Skeletal muscle satellite cell (primary cell): ENCODE measurements around the gene DACT2.

ENCODE experiments used
- H3K27me3 ChIP-seq: 2 replicates; pipeline ENCODE4 v1.7.0; 2013; ENCODE audit warnings: low read length; ENCODE audit not compliant: control insufficient read depth, insufficient read depth
- H3K36me3 ChIP-seq: 2 replicates; pipeline ENCODE4 v1.7.0; 2013; ENCODE audit warnings: mild to moderate bottlenecking, control low read depth, low read length; ENCODE audit not compliant: insufficient read depth
- H3K4me1 ChIP-seq: 2 replicates; pipeline ENCODE4 v1.7.0; 2013; ENCODE audit warnings: low read length; ENCODE audit not compliant: control insufficient read depth, insufficient read depth
- H3K4me2 ChIP-seq: 2 replicates; pipeline ENCODE4 v1.7.0; 2013; ENCODE audit warnings: mild to moderate bottlenecking, low read length
- H3K4me3 ChIP-seq: 2 replicates; pipeline ENCODE4 v1.7.0; 2013; ENCODE audit warnings: low read length
- H3K9ac ChIP-seq: 2 replicates; pipeline ENCODE4 v1.7.0; 2013; ENCODE audit warnings: mild to moderate bottlenecking, low read depth, low read length, moderate library complexity
- H3K9me3 ChIP-seq: replicated peaks from 2 replicates; pipeline ENCODE4 v1.7.0; 2013; ENCODE audit warnings: mild to moderate bottlenecking, control low read depth, low read length

Gene DACT2

DNA sequence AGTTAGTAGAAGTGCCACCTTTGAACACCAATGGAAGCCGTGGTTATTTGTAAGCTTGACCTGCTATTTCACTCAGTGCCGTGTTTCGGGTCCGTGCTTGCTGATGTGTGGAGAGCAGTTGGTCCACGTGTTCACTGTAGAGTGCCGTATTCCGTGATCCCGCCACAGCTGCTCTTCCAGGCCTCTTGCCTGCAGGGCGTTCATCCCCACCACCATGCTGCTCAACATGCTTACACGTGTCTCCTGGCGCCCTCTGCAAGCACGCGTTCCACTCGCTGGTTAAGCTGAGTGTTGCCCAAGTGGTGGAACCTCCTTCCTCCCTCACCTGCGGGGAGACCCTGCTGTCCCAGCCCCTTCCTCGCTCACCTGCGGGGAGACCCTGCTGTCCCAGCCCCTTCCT lies 28.0 kb upstream of the DACT2 start:
- no peak overlapping the region for H3K9ac ChIP-seq
- no peak overlapping the region for H3K4me3 ChIP-seq
- H3K9me3 ChIP-seq = peaks cover 13% of the 10 kb centered on the region
- H3K4me2 ChIP-seq = no peak overlapping the region
- H3K27me3 ChIP-seq = no peaks in the 10 kb centered on the region
- H3K36me3 ChIP-seq = no peaks in the 10 kb centered on the region
- H3K4me1 ChIP-seq = no peaks in the 10 kb centered on the region

DNA sequence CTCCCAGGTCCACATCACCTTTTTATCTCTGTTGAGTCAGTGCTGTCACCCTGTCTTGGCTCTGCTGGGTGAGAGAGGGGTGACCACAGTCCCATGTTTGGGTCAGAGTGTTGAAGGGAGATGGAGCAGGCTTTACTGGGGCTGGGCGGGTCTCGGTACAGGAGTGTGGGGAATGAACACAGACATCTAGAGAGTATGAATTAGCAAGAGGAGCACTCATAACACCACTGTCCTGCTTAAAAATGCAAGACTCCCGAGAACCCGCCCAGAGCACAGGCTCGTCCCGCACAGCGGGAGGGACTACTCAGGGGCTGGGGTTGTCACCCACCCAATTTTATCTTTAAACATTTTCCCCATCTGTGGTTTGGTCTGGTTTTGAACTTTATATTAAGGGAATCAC lies 27.5 kb upstream of the DACT2 start:
- H3K27me3 ChIP-seq = no peaks in the 10 kb centered on the region
- H3K9me3 ChIP-seq = peaks cover 13% of the 10 kb centered on the region
- no peak overlapping the region for H3K4me2 ChIP-seq
- no peaks in the 10 kb centered on the region for H3K4me1 ChIP-seq
- no peak overlapping the region for H3K4me3 ChIP-seq
- H3K36me3 ChIP-seq = no peaks in the 10 kb centered on the region
- H3K9ac ChIP-seq = no peak overlapping the region

DNA sequence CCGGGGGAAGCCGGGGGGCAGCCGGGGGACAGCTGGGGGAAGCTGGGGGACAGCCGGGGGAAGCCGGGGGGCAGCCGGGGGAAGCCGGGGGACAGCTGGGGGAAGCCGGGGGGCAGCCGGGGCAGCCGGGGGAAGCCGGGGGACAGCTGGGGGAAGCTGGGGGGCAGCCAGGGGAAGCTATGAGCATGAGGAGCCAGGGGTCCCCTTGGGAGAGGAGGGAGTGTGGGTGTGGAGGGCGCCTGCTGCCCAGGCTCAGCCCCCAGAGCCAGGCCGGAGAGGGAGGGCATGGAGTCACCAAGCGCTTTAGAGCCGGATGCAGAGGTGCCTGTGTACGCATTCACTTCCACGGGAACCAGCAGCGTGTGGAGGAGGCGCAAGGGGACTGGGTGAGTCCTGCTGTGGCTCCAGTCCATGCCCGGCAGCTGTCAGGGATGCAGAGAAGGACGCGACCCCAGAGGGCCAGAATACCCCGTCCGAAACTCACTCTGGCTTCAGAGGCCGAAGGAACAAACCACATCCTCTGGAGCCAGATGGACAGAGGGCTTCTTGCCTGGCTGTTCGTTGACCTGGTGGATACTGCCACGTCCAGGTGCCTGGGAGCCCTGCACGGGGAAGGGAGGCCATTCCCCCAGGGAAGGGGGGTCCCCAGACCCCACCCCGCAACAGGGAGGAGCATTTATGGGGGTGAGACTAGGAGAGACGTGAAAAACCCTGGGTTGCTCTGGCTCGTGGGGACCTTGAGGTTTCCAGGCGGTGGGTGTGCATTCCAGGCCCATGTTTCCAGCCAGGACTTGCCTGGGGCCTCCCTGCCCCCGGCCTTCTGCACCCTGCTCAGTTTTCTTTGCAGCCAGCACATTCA lies 26.5 kb upstream of the DACT2 start:
- Histone ChIP-seq H3K4me1 (no peaks in the 10 kb centered on the region), H3K36me3 (no peaks in the 10 kb centered on the region), H3K9me3 (peaks cover 13% of the 10 kb centered on the region), H3K4me3 (no peak overlapping the region), H3K9ac (no peak overlapping the region), H3K4me2 (no peak overlapping the region), H3K27me3 (no peaks in the 10 kb centered on the region)

DNA sequence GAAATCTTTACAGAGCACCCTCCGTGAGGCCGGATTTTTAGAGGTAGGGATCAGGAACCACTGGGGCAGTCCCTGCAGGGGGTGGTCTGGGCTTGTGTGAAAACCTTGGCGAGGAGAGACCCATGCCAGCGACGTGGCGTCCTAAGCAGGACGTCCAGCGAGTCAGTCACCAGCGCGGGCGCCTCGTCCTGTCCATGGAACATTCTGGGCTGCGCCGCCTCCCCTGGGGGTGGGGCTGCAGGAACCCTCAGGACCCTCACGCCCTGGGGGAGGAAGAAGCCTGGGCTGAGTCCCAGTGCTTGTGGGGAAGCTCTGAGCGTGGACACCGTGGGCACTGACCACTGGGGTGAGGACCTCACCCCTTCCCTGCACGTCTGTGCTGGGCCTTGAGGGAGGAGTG lies 25.7 kb upstream of the DACT2 start:
- H3K9ac ChIP-seq = no peak overlapping the region
- H3K4me2 ChIP-seq = no peak overlapping the region
- H3K36me3 ChIP-seq = no peaks in the 10 kb centered on the region
- no peak overlapping the region for H3K4me3 ChIP-seq
- peaks cover 13% of the 10 kb centered on the region for H3K9me3 ChIP-seq
- H3K27me3 ChIP-seq = no peaks in the 10 kb centered on the region
- H3K4me1 ChIP-seq = no peaks in the 10 kb centered on the region

DNA sequence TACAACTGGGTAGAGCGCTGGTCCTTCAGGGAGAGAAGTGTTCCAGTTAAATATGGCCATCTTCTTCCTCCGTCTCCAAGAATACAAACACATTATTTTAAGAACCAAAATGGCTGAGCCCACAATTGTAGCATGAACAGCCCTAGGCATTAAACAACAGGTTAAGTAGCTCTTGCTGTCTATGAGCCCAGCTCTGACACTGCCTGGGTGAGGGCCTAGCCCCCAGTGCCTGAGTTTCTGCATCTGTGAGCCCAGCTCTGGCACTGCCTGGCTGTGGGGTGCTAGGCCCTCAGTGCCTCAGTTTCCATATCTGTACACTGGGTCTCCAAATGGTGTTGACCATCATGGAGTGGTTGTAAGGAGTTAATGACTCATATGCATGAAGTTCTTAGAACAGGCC lies 24.8 kb upstream of the DACT2 start:
- H3K36me3 ChIP-seq = no peaks in the 10 kb centered on the region

DNA sequence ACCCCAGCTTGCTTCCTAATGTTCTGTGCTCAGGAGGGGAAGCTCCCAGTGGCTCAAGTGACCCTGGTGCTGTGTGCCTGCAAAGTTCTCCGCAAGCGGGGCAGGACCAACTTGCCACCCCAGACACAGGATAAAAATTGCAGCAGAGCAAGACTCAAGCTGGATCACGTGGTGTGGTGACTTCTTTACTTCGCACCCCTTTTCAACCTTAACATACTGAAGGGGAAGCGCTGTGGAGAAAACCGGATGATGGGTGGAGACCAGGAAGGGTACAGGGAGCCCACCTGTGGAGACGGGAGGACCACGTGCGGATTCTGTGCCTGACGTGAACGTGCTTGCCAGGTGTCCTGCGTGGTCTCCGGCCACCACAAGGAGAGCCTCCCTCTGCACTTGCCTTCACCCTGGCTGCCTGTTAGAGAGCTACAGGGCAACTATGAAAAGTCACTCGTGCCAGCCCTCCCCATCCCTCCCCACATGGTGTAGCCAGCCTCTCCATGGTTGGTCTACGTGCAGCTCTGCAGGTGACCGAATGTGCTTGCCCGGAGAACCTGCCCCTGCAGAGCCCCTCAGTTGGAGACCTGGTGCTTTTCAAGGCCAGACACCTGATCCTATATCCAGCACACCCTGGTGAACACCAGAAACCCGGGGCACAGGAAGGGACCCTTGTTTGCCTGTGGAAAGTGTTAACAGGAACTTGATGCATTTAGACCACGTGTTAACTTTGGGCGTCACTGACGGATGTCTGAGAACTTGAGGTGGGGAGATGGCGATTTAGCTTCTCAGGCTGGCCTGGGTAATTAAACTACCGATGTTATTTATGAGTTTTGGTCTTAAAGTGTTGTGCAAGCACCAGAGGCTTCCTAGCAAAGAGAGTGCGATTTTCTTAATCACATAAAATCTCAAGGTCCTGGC lies 23.9 kb upstream of the DACT2 start:
- no peak overlapping the region for H3K4me3 ChIP-seq
- no peaks in the 10 kb centered on the region for H3K4me1 ChIP-seq
- no peak overlapping the region for H3K4me2 ChIP-seq

More for the DNA sequence above, 24.8 kb upstream of the DACT2 start:
- Histone ChIP-seq H3K9me3 (peaks cover 13% of the 10 kb centered on the region), H3K4me3 (no peak overlapping the region), H3K9ac (no peak overlapping the region), H3K4me2 (no peak overlapping the region), H3K4me1 (no peaks in the 10 kb centered on the region), H3K27me3 (no peaks in the 10 kb centered on the region)

DNA sequence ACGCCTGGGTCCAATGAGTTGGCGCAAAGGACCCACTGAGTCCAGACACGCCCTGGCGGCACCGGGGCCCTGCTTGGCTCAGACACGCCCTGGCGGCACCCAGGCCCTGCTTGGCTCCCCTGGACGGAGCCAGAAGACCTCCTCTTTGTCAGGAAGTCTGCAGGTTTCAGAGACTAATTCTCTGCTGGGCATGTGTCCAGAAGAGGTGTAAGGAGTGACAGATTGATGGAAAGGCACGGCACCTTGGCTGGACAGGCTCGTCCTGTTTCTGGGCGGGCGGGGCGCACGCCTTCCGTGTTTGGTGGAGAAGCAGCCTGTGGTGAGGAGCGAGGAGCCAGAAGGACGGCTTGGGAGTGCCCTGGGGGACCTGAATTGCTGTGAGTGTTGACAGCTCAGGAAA lies 23.1 kb upstream of the DACT2 start:
- Histone ChIP-seq H3K9me3 (peaks cover 13% of the 10 kb centered on the region), H3K36me3 (no peaks in the 10 kb centered on the region), H3K4me1 (no peaks in the 10 kb centered on the region), H3K27me3 (no peaks in the 10 kb centered on the region), H3K9ac (no peak overlapping the region), H3K4me3 (no peak overlapping the region), H3K4me2 (no peak overlapping the region)

More for the DNA sequence above, 23.9 kb upstream of the DACT2 start:
- Histone ChIP-seq H3K9me3 (peaks cover 13% of the 10 kb centered on the region), H3K9ac (no peak overlapping the region), H3K36me3 (no peaks in the 10 kb centered on the region), H3K27me3 (no peaks in the 10 kb centered on the region)

DNA sequence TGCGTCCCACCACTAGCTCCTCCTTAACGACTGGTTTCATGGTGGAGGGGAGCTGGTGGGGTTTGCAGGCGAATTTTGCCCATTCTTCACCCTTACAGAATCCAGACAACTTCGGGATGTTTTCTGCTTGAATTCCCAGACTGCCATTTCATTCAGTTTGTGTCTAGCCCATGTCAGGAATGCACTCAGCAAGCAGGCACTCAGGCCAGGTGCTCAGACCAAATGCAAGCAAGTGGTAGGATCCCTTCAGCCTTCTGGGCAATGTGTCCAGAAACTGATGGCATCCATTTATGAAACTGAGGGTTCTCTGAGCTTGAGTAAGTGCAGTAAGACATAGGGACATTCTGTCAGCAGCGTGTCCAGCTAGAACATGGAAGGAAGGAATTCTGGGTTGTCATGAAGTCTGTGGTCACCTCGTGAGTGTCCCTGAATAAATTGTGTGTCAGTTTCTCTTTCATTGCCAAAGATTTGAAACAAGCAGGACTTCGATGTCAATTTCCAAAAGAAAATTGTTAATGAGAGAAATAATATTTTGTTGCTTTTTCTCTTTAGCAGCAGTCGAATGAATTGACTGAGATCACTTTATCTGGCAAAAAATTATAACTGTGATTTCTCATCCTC lies 21.8 kb upstream of the DACT2 start:
- peaks cover 12% of the 10 kb centered on the region for H3K9me3 ChIP-seq
- no peaks in the 10 kb centered on the region for H3K36me3 ChIP-seq
- H3K4me1 ChIP-seq = no peaks in the 10 kb centered on the region
- H3K4me2 ChIP-seq = no peak overlapping the region
- no peaks in the 10 kb centered on the region for H3K27me3 ChIP-seq
- H3K9ac ChIP-seq = no peak overlapping the region
- no peak overlapping the region for H3K4me3 ChIP-seq

DNA sequence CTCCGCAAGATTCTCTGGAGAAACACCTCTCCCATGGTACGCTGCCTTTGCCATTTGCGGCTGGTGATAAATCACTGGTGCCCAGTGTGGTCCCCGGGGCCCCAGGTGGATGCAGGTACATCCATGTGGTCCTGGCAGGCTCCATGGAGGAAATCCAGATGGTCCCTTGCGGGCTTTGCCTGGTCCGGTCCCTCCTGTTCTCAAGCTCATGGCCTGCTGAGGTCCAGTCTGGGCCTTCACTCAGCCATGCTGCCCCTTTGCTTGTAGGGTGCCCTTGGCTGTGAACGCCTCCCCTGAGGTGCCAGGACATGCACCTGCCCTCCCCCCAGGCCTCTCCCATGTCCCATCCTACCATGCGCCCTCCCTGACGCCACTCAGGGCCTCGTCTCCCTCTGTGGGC lies 21.2 kb upstream of the DACT2 start:
- no peak overlapping the region for H3K9ac ChIP-seq
- H3K4me3 ChIP-seq = no peak overlapping the region
- no peaks in the 10 kb centered on the region for H3K4me1 ChIP-seq
- no peaks in the 10 kb centered on the region for H3K36me3 ChIP-seq
- H3K4me2 ChIP-seq = no peak overlapping the region
- H3K9me3 ChIP-seq = peaks cover 10% of the 10 kb centered on the region
- no peaks in the 10 kb centered on the region for H3K27me3 ChIP-seq

DNA sequence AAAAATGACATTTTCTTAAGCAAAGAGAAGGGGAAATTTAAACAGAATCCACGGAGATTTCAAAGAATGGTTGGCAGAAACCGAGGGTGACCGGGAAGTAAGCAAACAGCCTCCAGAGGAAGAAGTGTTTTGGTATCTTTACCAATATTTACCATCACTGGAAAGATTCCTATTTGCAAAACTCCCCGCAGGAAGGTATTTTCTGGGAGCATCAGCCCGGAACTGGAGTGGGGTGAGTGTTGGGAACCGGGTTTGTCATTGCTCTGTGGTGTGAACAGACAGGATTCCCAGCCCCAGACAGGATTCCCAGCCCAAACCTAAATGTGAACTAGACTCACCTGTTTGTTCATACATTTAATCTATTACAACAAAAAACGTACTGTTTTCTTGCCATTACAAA lies 19.2 kb upstream of the DACT2 start:
- Histone ChIP-seq H3K4me3 (no peak overlapping the region), H3K36me3 (no peaks in the 10 kb centered on the region), H3K4me2 (no peak overlapping the region), H3K27me3 (no peaks in the 10 kb centered on the region), H3K9me3 (peaks cover 9% of the 10 kb centered on the region), H3K4me1 (no peaks in the 10 kb centered on the region), H3K9ac (no peak overlapping the region)

DNA sequence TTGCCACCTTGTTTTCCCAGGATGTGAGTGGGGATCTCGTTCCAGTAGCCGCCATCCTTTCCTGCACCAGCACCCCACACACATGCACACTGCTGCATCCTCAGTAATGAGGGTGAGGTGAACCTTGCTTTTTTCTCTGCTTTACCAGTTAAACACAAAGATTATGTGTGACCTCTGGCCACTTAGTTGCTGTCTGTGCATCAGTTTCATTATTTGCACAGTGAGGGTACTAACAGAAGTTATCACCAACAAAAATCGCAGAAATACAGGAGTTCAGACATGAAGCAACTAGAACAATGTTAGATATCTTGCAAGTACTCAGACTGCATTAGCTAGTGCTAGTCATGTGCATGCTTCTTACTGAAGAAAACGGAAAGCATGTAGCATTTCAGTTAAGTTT lies 17.4 kb upstream of the DACT2 start:
- H3K36me3 ChIP-seq = no peaks in the 10 kb centered on the region
- H3K4me2 ChIP-seq = no peak overlapping the region
- H3K4me3 ChIP-seq = no peak overlapping the region
- H3K27me3 ChIP-seq = no peaks in the 10 kb centered on the region
- no peak overlapping the region for H3K9ac ChIP-seq
- H3K4me1 ChIP-seq = no peaks in the 10 kb centered on the region
- peaks cover 4% of the 10 kb centered on the region for H3K9me3 ChIP-seq
